Activated naive CD8-positive, alpha-beta T cell treated with anti-CD3 and anti-CD28 coated beads for 36 hours (primary cell): ENCODE measurements around the gene TBC1D3I. TPM values are rescaled to one million over a fixed set of nuclear protein-coding genes. Genes with fewer than 3 reads are reported as not detected.
"Not testable (repeated sequence)": the region's sequence is repeated elsewhere in the genome, so short reads cannot be mapped to it uniquely, and the experiment has no call there.

Experiments
- DNase-seq: peaks from one replicate; pipeline ENCODE4 v3.0.0; 2021
- H3K27ac Mint-ChIP-seq: one replicate; pipeline ENCODE4 v1.8.0; 2022; ENCODE audit warnings: mild to moderate bottlenecking, moderate library complexity, mixed read lengths
- H3K27me3 Mint-ChIP-seq: one replicate; pipeline ENCODE4 v1.8.0; 2022; ENCODE audit warnings: mild to moderate bottlenecking, mixed read lengths
- H3K36me3 Mint-ChIP-seq: one replicate; pipeline ENCODE4 v1.8.0; 2021; ENCODE audit warnings: mild to moderate bottlenecking, mixed read lengths
- H3K4me1 Mint-ChIP-seq: one replicate; pipeline ENCODE4 v1.8.0; 2021; ENCODE audit warnings: mixed read lengths
- H3K4me3 Mint-ChIP-seq: one replicate; pipeline ENCODE4 v1.8.0; 2022; ENCODE audit warnings: mild to moderate bottlenecking, moderate library complexity, mixed read lengths
- H3K9me3 Mint-ChIP-seq: one replicate; pipeline ENCODE4 v1.8.0; 2022; ENCODE audit warnings: mixed read lengths
- total RNA-seq, 2 experiments: library from RNA; stranded (reverse); gene quantifications; one replicate each; pipeline ENCODE4 v1.2.3, GENCODE V29; 2021

The TBC1D3I gene
- total RNA-seq = not detected

- not testable (repeated sequence) for H3K4me1 Mint-ChIP-seq, DNase-seq, H3K36me3 Mint-ChIP-seq, H3K27me3 Mint-ChIP-seq, H3K4me3 Mint-ChIP-seq, H3K27ac Mint-ChIP-seq, H3K9me3 Mint-ChIP-seq
Measured at GRCh38 chr17:36264470-36264869, at the start of gene TBC1D3I. TBC1D3I (minus strand) TSS chr17:36264570; CDS start chr17:36262985, 1,585 bp downstream.

GRCh38 chr17:36295161-36295560, 30.8 kb upstream of the TBC1D3I start:
- H3K4me3 Mint-ChIP-seq, H3K36me3 Mint-ChIP-seq, H3K4me1 Mint-ChIP-seq, H3K27me3 Mint-ChIP-seq, DNase-seq, H3K27ac Mint-ChIP-seq, H3K9me3 Mint-ChIP-seq: not testable (repeated sequence)

GRCh38 chr17:36289965-36290612, 25.7 kb upstream of the TBC1D3I start:
- not testable (repeated sequence) for H3K27me3 Mint-ChIP-seq, H3K36me3 Mint-ChIP-seq, H3K9me3 Mint-ChIP-seq, H3K27ac Mint-ChIP-seq, H3K4me1 Mint-ChIP-seq, DNase-seq, H3K4me3 Mint-ChIP-seq

- H3K4me1 Mint-ChIP-seq, DNase-seq, H3K4me3 Mint-ChIP-seq, H3K27me3 Mint-ChIP-seq, H3K27ac Mint-ChIP-seq, H3K9me3 Mint-ChIP-seq, H3K36me3 Mint-ChIP-seq: not testable (repeated sequence)
Measured at GRCh38 chr17:36284219-36284618, 19.8 kb upstream of the TBC1D3I start.

- not testable (repeated sequence) for H3K27me3 Mint-ChIP-seq, H3K9me3 Mint-ChIP-seq, H3K27ac Mint-ChIP-seq, H3K4me3 Mint-ChIP-seq, H3K36me3 Mint-ChIP-seq, DNase-seq, H3K4me1 Mint-ChIP-seq
Measured at GRCh38 chr17:36283256-36283655, 18.9 kb upstream of the TBC1D3I start.

- not testable (repeated sequence) for H3K9me3 Mint-ChIP-seq, H3K36me3 Mint-ChIP-seq, DNase-seq, H3K27ac Mint-ChIP-seq, H3K4me1 Mint-ChIP-seq, H3K27me3 Mint-ChIP-seq, H3K4me3 Mint-ChIP-seq
Measured at GRCh38 chr17:36242046-36242445, 22.3 kb downstream of the TBC1D3I start.

- not testable (repeated sequence) for H3K27me3 Mint-ChIP-seq, H3K9me3 Mint-ChIP-seq, H3K4me1 Mint-ChIP-seq, H3K36me3 Mint-ChIP-seq, H3K27ac Mint-ChIP-seq, H3K4me3 Mint-ChIP-seq
- peak; percentile 22 for DNase-seq
Measured at GRCh38 chr17:36229644-36230043, 34.7 kb downstream of the TBC1D3I start.

- H3K9me3 Mint-ChIP-seq = peaks cover 10% of the 10 kb centered on the region
- H3K36me3 Mint-ChIP-seq, H3K4me1 Mint-ChIP-seq: not testable (repeated sequence)
Measured at GRCh38 chr17:36222967-36223366, 41.4 kb downstream of the TBC1D3I start.

GRCh38 chr17:36221581-36222100, 42.7 kb downstream of the TBC1D3I start:
- not testable (repeated sequence) for DNase-seq, H3K4me3 Mint-ChIP-seq, H3K27ac Mint-ChIP-seq, H3K36me3 Mint-ChIP-seq, H3K4me1 Mint-ChIP-seq
- Mint-ChIP-seq H3K27me3 (peaks cover 11% of the 10 kb centered on the region), H3K9me3 (peaks cover 14% of the 10 kb centered on the region)

More at GRCh38 chr17:36222967-36223366, 41.4 kb downstream of the TBC1D3I start:
- H3K27ac Mint-ChIP-seq, DNase-seq, H3K4me3 Mint-ChIP-seq: not testable (repeated sequence)
- peaks cover 11% of the 10 kb centered on the region for H3K27me3 Mint-ChIP-seq

GRCh38 chr17:36220737-36221580, 43.4 kb downstream of the TBC1D3I start:
- H3K4me1 Mint-ChIP-seq = not testable (repeated sequence)

GRCh38 chr17:36219556-36219955, 44.8 kb downstream of the TBC1D3I start:
- H3K9me3 Mint-ChIP-seq = peaks cover 13% of the 10 kb centered on the region
- H3K36me3 Mint-ChIP-seq, H3K4me1 Mint-ChIP-seq, DNase-seq, H3K27ac Mint-ChIP-seq, H3K4me3 Mint-ChIP-seq: not testable (repeated sequence)
- peaks cover 11% of the 10 kb centered on the region for H3K27me3 Mint-ChIP-seq

More at GRCh38 chr17:36220737-36221580, 43.4 kb downstream of the TBC1D3I start:
- peaks cover 11% of the 10 kb centered on the region for H3K27me3 Mint-ChIP-seq
- DNase-seq, H3K36me3 Mint-ChIP-seq, H3K4me3 Mint-ChIP-seq, H3K27ac Mint-ChIP-seq: not testable (repeated sequence)
- peaks cover 14% of the 10 kb centered on the region for H3K9me3 Mint-ChIP-seq

- H3K27ac Mint-ChIP-seq = not testable (repeated sequence)
Measured at GRCh38 chr17:36215406-36216308, 48.7 kb downstream of the TBC1D3I start.

GRCh38 chr17:36214918-36215317, 49.5 kb downstream of the TBC1D3I start:
- H3K9me3 Mint-ChIP-seq = peaks cover 13% of the 10 kb centered on the region
- H3K27ac Mint-ChIP-seq = no peak overlapping the region
- H3K4me1 Mint-ChIP-seq = peaks cover 4% of the 10 kb centered on the region
- no peak overlapping the region for H3K4me3 Mint-ChIP-seq
- DNase-seq = no peak
- peaks cover 4% of the 10 kb centered on the region for H3K36me3 Mint-ChIP-seq
- H3K27me3 Mint-ChIP-seq = peaks cover 30% of the 10 kb centered on the region

More at GRCh38 chr17:36215406-36216308, 48.7 kb downstream of the TBC1D3I start:
- not testable (repeated sequence) for H3K4me1 Mint-ChIP-seq, DNase-seq, H3K36me3 Mint-ChIP-seq, H3K4me3 Mint-ChIP-seq
- peaks cover 29% of the 10 kb centered on the region for H3K27me3 Mint-ChIP-seq
- peaks cover 13% of the 10 kb centered on the region for H3K9me3 Mint-ChIP-seq

GRCh38 chr17:36213695-36214094, 50.7 kb downstream of the TBC1D3I start:
- peaks cover 4% of the 10 kb centered on the region for H3K36me3 Mint-ChIP-seq
- H3K27me3 Mint-ChIP-seq = peaks cover 32% of the 10 kb centered on the region
- DNase-seq = no peak
- H3K9me3 Mint-ChIP-seq = peaks cover 9% of the 10 kb centered on the region
- H3K4me3 Mint-ChIP-seq = no peak overlapping the region
- H3K27ac Mint-ChIP-seq = no peak overlapping the region
- peaks cover 4% of the 10 kb centered on the region for H3K4me1 Mint-ChIP-seq

- no peak overlapping the region for H3K27ac Mint-ChIP-seq
Measured at GRCh38 chr17:36212966-36213365, 51.4 kb downstream of the TBC1D3I start.

More at GRCh38 chr17:36212966-36213365, 51.4 kb downstream of the TBC1D3I start:
- Mint-ChIP-seq H3K27me3 (peaks cover 27% of the 10 kb centered on the region), H3K4me1 (peaks cover 4% of the 10 kb centered on the region), H3K36me3 (no peaks in the 10 kb centered on the region), H3K9me3 (peaks cover 3% of the 10 kb centered on the region), H3K4me3 (no peak overlapping the region)
- no peak for DNase-seq
